ENCODE results near the gene GTF2A2.
"Not testable (repeated sequence)": the region's sequence is repeated elsewhere in the genome, so short reads cannot be mapped to it uniquely, and the experiment has no call there.

DNA sequence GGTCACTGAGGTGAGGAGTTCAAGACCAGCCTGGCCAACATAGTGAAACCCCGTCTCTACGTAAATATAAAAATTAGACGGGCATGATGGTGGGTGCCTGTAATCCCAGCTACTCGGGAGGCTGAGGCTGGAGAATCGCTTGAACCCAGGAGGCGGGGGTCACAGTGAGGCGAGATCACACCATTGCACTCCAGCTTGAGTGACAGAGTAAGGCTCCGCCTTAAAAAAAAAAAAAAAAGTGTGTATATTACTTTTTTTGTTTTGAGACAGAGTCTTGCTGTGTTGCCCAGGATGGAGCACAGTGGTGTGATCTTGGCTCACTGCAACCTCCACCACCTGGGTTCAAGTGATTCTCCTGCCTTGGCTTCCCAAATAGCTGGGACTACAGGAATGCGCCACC lies 11.5 kb downstream of the GTF2A2 start:
- TF ChIP-seq, protein P1, sequence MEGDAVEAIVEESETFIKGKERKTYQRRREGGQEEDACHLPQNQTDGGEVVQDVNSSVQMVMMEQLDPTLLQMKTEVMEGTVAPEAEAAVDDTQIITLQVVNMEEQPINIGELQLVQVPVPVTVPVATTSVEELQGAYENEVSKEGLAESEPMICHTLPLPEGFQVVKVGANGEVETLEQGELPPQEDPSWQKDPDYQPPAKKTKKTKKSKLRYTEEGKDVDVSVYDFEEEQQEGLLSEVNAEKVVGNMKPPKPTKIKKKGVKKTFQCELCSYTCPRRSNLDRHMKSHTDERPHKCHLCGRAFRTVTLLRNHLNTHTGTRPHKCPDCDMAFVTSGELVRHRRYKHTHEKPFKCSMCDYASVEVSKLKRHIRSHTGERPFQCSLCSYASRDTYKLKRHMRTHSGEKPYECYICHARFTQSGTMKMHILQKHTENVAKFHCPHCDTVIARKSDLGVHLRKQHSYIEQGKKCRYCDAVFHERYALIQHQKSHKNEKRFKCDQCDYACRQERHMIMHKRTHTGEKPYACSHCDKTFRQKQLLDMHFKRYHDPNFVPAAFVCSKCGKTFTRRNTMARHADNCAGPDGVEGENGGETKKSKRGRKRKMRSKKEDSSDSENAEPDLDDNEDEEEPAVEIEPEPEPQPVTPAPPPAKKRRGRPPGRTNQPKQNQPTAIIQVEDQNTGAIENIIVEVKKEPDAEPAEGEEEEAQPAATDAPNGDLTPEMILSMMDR (conservative IDR thresholded peaks at IDR 0.05; ENCODE audit: low read depth, low read length), result not testable (repeated sequence)
- not testable (repeated sequence) for TF ChIP-seq EZH2 (IDR thresholded peaks at IDR 0.05; ENCODE audit: borderline replicate concordance, low read depth, low read length, poor library complexity, severe bottlenecking)
